HepG2 (cell line): ENCODE results near the gene CYRIA.

Experiments used
- CTCF ChIP-seq: sonication (generic); formaldehyde crosslinking; IDR thresholded peaks from 2 replicates; pipeline ENCODE4 v1.5.0; 2020; ENCODE audit warnings: mild to moderate bottlenecking, missing genetic modification reagents, moderate library complexity
- IKZF1 ChIP-seq: fragments of 450-650 bp; IDR thresholded peaks from 2 replicates; pipeline ENCODE4 v1.7.1; 2016
- JUN ChIP-seq: sonication (generic); formaldehyde crosslinking; IDR thresholded peaks from 2 replicates; pipeline ENCODE4 v1.4.0; 2020; ENCODE audit warnings: mild to moderate bottlenecking, missing genetic modification reagents
- MTA3 ChIP-seq: sonication (generic); formaldehyde crosslinking; IDR thresholded peaks from 2 replicates; pipeline ENCODE4 v1.4.0; 2020; ENCODE audit warnings: missing genetic modification reagents
- PHF20 ChIP-seq: sonication (generic); formaldehyde crosslinking; IDR thresholded peaks from 2 replicates; pipeline ENCODE4 v1.5.0; 2020; ENCODE audit warnings: mild to moderate bottlenecking, missing genetic modification reagents
- PHF8 ChIP-seq: sonication (generic); formaldehyde crosslinking; IDR thresholded peaks from 2 replicates; pipeline ENCODE4 v1.5.0; 2020; ENCODE audit warnings: missing genetic modification reagents
- SCMH1 ChIP-seq: sonication (generic); formaldehyde crosslinking; IDR thresholded peaks from 2 replicates; pipeline ENCODE4 v1.9.0; 2021; ENCODE audit warnings: missing genetic modification reagents, mild to moderate bottlenecking, borderline replicate concordance
- SRF ChIP-seq: IDR thresholded peaks from 2 replicates; pipeline ENCODE4 v1.6.1; 2011; ENCODE audit warnings: mild to moderate bottlenecking, low read depth, low read length, moderate library complexity
- ZNF543 ChIP-seq: sonication (generic); formaldehyde crosslinking; IDR thresholded peaks from 2 replicates; pipeline ENCODE4 v1.4.0; 2020; ENCODE audit warnings: mild to moderate bottlenecking, missing genetic modification reagents
- ZSCAN5A ChIP-seq: sonication (generic); formaldehyde crosslinking; IDR thresholded peaks from 2 replicates; pipeline ENCODE4 v1.8.0; 2022; ENCODE audit warnings: mild to moderate bottlenecking, missing genetic modification reagents, borderline replicate concordance

- TF ChIP-seq SRF (no peak), JUN (CRISPR knock-in tag) (no peak), PHF8 (no peak), ZNF543 (CRISPR knock-in tag) (no peak), IKZF1 (no peak), MTA3 (CRISPR knock-in tag) (no peak), ZSCAN5A (no peak), PHF20 (CRISPR knock-in tag) (no peak), SCMH1 (no peak), CTCF (CRISPR knock-in tag) (no peak)
These were observed 791 bp upstream of the CYRIA start for GRCh38 chr2:16666449-16666801.
